ENCODE measurements around the gene SCAF8. TPM values are rescaled to one million over a fixed set of nuclear protein-coding genes. Genes with fewer than 3 reads are reported as not detected.
A peak's percentile ranks its signal among the peaks of the same experiment; 100 is the strongest.

SCAF8 gene
- total RNA-seq, 1 donor from 2014 or later = 17.6 TPM

DNA sequence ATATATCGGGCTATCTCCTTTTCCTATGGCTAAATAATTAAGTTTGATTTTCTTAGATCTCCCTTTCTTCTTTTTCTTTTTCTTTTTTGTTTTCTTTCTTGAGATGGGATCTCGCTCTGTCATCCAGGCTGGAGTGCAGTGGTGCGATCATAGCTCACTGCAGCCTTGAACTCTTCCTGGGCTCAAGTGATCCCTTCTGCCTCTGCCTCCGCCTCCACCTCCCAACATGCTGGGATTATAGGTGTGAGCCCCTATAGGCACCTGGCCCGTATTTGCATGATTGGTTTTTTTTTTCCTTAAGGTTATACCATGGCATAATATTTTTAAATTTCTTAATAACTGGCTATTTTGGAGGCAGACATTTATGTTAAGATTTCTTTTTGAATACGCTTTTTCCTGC, 106.3 kb downstream of the SCAF8 start:
- DNase-seq (ENCODE audit: low read depth) = no peak
- TF ChIP-seq, protein P1, sequence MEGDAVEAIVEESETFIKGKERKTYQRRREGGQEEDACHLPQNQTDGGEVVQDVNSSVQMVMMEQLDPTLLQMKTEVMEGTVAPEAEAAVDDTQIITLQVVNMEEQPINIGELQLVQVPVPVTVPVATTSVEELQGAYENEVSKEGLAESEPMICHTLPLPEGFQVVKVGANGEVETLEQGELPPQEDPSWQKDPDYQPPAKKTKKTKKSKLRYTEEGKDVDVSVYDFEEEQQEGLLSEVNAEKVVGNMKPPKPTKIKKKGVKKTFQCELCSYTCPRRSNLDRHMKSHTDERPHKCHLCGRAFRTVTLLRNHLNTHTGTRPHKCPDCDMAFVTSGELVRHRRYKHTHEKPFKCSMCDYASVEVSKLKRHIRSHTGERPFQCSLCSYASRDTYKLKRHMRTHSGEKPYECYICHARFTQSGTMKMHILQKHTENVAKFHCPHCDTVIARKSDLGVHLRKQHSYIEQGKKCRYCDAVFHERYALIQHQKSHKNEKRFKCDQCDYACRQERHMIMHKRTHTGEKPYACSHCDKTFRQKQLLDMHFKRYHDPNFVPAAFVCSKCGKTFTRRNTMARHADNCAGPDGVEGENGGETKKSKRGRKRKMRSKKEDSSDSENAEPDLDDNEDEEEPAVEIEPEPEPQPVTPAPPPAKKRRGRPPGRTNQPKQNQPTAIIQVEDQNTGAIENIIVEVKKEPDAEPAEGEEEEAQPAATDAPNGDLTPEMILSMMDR (IDR thresholded peaks at IDR 0.05; ENCODE audit: insufficient read depth, low read length, severe bottlenecking) = no peak
- no peak for FAIRE-seq
- Histone ChIP-seq H3K27me3 (ENCODE audit: control insufficient read depth, insufficient read depth, low read length) (no peaks in the 10 kb centered on the region), H3K36me3 (ENCODE audit: control insufficient read depth, insufficient read depth, low read length) (no peaks in the 10 kb centered on the region), H3K4me3 (ENCODE audit: low read depth, low read length) (no peak overlapping the region)

DNA sequence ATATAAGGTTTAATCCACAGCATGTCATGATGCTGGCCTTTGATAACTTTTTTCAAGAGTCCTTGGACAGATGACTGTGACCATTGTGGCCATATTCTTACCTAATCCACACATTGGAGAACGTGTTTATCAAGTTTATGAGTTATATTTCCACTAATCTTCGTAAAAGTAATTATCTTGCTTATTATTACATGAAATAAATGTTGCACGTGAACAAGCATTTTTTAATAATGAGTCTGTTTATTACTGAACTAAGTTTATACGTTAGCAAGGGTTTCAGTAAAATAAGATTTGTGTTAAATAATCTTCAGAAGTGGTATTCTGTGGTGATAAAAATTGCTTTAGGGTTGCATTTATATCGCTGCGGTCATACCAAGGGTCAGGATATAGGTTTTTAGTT, 107.1 kb downstream of the SCAF8 start:
- TF ChIP-seq, protein P1 (IDR thresholded peaks at IDR 0.05; ENCODE audit: insufficient read depth, low read length, severe bottlenecking) = no peak
- Histone ChIP-seq H3K36me3 (ENCODE audit: control insufficient read depth, insufficient read depth, low read length) (no peaks in the 10 kb centered on the region), H3K27me3 (ENCODE audit: control insufficient read depth, insufficient read depth, low read length) (no peaks in the 10 kb centered on the region), H3K4me3 (ENCODE audit: low read depth, low read length) (no peak overlapping the region)
- FAIRE-seq = no peak
- no peak for DNase-seq (ENCODE audit: low read depth)

DNA sequence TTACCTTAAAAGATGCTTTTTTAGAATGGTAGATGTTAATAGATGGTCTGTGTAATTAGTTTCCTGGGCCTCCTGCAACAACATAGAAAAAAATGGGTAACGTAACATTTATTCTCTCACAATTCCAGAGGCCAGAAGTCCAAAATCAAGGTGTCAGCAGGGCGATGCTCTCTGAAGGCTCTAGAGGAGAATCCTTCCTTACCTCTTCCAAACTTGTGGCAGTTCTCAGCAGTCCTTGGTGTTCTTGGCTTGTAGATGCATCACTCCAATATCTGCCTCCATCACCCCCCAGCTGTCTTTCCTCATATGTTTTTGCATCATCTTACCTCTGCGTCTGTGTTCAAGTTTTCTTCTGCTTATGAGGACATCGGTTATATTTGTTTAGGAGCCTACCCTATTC, 107.9 kb downstream of the SCAF8 start:
- no peak for DNase-seq (ENCODE audit: low read depth)
- Histone ChIP-seq H3K4me3 (ENCODE audit: low read depth, low read length) (no peak overlapping the region), H3K36me3 (ENCODE audit: control insufficient read depth, insufficient read depth, low read length) (no peaks in the 10 kb centered on the region), H3K27me3 (ENCODE audit: control insufficient read depth, insufficient read depth, low read length) (no peaks in the 10 kb centered on the region)
- TF ChIP-seq, protein P1 (IDR thresholded peaks at IDR 0.05; ENCODE audit: insufficient read depth, low read length, severe bottlenecking) = no peak
- FAIRE-seq = peak; percentile 40

DNA sequence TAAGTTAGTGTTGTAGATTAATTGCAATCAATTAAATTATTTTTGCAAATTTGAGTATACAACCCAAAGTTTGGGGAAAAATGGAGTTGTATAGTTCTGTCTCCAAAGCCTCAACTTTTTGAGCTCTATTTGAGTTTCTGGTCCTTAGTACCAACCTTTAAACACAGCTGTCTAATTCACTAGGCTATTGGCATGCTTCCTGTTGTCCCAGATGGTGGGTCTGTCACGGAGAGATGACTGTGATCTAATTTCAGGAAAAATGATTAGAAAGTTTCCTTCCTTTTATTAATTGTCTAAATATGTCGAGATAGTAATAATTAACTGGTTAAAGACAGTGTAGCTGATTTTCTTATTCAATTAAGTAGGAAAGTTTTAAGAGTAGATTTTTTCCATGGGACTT, 109.6 kb downstream of the SCAF8 start:
- no peak for DNase-seq (ENCODE audit: low read depth)
- TF ChIP-seq, protein P1 (IDR thresholded peaks at IDR 0.05; ENCODE audit: insufficient read depth, low read length, severe bottlenecking) = no peak
- no peak for FAIRE-seq
- Histone ChIP-seq H3K4me3 (ENCODE audit: low read depth, low read length) (no peak overlapping the region), H3K36me3 (ENCODE audit: control insufficient read depth, insufficient read depth, low read length) (no peaks in the 10 kb centered on the region), H3K27me3 (ENCODE audit: control insufficient read depth, insufficient read depth, low read length) (no peaks in the 10 kb centered on the region)

DNA sequence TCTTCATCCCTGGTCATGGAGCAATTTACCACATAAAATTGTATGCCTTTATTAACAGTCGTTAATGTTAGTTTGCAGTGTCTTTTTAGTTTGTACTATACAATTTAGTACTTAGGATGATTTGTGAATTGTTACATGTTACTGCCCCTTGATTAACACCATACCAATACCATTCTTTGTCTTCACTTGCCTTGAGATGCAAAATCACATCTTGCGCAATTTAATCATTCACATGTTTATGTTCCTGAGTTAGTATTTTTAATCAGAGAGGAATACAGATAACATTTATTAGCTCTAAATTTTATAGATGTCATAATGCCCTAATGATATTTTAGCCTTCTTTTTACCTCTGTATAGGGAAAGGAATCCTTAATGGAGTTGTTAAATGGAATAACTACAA, 114.1 kb downstream of the SCAF8 start:
- no peaks in the 10 kb centered on the region for H3K27me3 ChIP-seq (ENCODE audit: control insufficient read depth, insufficient read depth, low read length)
- FAIRE-seq = no peak
- DNase-seq (ENCODE audit: low read depth) = peak; percentile 24
- TF ChIP-seq, protein P1 (IDR thresholded peaks at IDR 0.05; ENCODE audit: insufficient read depth, low read length, severe bottlenecking) = no peak
- no peak overlapping the region for H3K4me3 ChIP-seq (ENCODE audit: low read depth, low read length)
- H3K36me3 ChIP-seq (ENCODE audit: control insufficient read depth, insufficient read depth, low read length) = no peaks in the 10 kb centered on the region

DNA sequence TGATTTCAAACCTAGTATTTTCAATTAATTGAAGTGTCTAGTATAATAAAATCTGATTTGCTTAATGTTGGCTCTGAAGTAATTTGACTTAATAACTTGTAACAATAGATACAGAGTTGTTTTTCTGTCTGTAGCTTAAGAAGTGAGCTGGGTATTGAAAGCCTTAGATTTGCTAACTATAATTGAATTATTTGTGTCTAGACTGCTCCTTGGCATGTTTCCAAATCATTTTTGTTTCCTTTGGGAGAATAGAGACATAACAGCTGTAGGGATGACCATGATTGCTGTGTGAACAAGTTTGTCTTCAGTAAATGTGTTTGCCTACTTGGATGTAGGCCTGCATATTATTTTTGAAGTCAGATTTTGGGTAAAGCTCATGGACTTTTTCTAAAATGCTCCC, 115.4 kb downstream of the SCAF8 start:
- Histone ChIP-seq H3K4me3 (ENCODE audit: low read depth, low read length) (no peak overlapping the region), H3K36me3 (ENCODE audit: control insufficient read depth, insufficient read depth, low read length) (no peaks in the 10 kb centered on the region)
- no peak for FAIRE-seq

More for the DNA sequence above, 115.4 kb downstream of the SCAF8 start:
- no peaks in the 10 kb centered on the region for H3K27me3 ChIP-seq (ENCODE audit: control insufficient read depth, insufficient read depth, low read length)
- DNase-seq (ENCODE audit: low read depth) = no peak
- TF ChIP-seq, protein P1 (IDR thresholded peaks at IDR 0.05; ENCODE audit: insufficient read depth, low read length, severe bottlenecking) = no peak

Measured in bronchial epithelial cell (primary cell).